HFFc6 (cell line): ENCODE measurements around the gene PACS2. TPM values are rescaled to one million over a fixed set of nuclear protein-coding genes. Genes with fewer than 3 reads are reported as not detected.
A peak's percentile ranks its signal among the peaks of the same experiment; 100 is the strongest.

ENCODE experiments used
- DNase-seq: peaks from one replicate; pipeline ENCODE4 v3.0.0-alpha.2; 2018
- H3K27ac Mint-ChIP-seq: 2 replicates; pipeline ENCODE4 v1.8.0; 2020; ENCODE audit warnings: mild to moderate bottlenecking, mixed read lengths
- H3K27me3 Mint-ChIP-seq: 2 replicates; pipeline ENCODE4 v1.8.0; 2021; ENCODE audit warnings: mild to moderate bottlenecking, moderate library complexity, mixed read lengths; ENCODE audit not compliant: insufficient read depth
- H3K36me3 Mint-ChIP-seq: 2 replicates; pipeline ENCODE4 v1.8.0; 2021; ENCODE audit warnings: low read depth, mixed read lengths
- H3K4me1 Mint-ChIP-seq: 2 replicates; pipeline ENCODE4 v1.8.0; 2020; ENCODE audit warnings: low read depth, mixed read lengths
- H3K4me3 Mint-ChIP-seq: 2 replicates; pipeline ENCODE4 v1.8.0; 2020; ENCODE audit warnings: mild to moderate bottlenecking, moderate library complexity, mixed read lengths
- H3K9me3 Mint-ChIP-seq: 2 replicates; pipeline ENCODE4 v1.8.0; 2020; ENCODE audit warnings: mild to moderate bottlenecking, mixed read lengths
- total RNA-seq, 6 experiments: library from RNA; stranded (reverse); fragmentation: NEBNext Ultra II Directional; extraction: Animal tissue kit (Norgen Biotek cat#: 25700); gene quantifications; 2 replicates in 1 of 6; 3 replicates in 5 of 6; pipeline ENCODE4 v1.2.3, GENCODE V29; 2021
- TF ChIP-seq, protein P1 (sequence below): fragments of 200-600 bp; sonication (generic); IDR thresholded peaks from 2 replicates; pipeline ENCODE4 v1.5.0; 2021; ENCODE audit warnings: antibody characterized with exemption, mild to moderate bottlenecking

Gene PACS2
- total RNA-seq, 6 experiments from 2014 or later: 33.5 to 38.5 (median 35.2) TPM

- TF ChIP-seq, protein P1, sequence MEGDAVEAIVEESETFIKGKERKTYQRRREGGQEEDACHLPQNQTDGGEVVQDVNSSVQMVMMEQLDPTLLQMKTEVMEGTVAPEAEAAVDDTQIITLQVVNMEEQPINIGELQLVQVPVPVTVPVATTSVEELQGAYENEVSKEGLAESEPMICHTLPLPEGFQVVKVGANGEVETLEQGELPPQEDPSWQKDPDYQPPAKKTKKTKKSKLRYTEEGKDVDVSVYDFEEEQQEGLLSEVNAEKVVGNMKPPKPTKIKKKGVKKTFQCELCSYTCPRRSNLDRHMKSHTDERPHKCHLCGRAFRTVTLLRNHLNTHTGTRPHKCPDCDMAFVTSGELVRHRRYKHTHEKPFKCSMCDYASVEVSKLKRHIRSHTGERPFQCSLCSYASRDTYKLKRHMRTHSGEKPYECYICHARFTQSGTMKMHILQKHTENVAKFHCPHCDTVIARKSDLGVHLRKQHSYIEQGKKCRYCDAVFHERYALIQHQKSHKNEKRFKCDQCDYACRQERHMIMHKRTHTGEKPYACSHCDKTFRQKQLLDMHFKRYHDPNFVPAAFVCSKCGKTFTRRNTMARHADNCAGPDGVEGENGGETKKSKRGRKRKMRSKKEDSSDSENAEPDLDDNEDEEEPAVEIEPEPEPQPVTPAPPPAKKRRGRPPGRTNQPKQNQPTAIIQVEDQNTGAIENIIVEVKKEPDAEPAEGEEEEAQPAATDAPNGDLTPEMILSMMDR: no peak
- DNase-seq: no peak
- H3K9me3 Mint-ChIP-seq: no peaks in the 10 kb centered on the region
- peaks cover 21% of the 10 kb centered on the region for H3K4me1 Mint-ChIP-seq
- no peaks in the 10 kb centered on the region; the same call in 1 of the 2 replicates for H3K27me3 Mint-ChIP-seq
- H3K36me3 Mint-ChIP-seq: no peaks in the 10 kb centered on the region
- H3K4me3 Mint-ChIP-seq: peak within 1 kb of the TSS; percentile 92
- peak within 1 kb of the TSS; percentile 83 for H3K27ac Mint-ChIP-seq
Measured at GRCh38 chr14:105419195-105420091, 104.9 kb downstream of the PACS2 start, which contains the start of gene MTA1. MTA1 (plus strand) TSS chr14:105419827; CDS start chr14:105420036, 209 bp downstream.

DNA sequence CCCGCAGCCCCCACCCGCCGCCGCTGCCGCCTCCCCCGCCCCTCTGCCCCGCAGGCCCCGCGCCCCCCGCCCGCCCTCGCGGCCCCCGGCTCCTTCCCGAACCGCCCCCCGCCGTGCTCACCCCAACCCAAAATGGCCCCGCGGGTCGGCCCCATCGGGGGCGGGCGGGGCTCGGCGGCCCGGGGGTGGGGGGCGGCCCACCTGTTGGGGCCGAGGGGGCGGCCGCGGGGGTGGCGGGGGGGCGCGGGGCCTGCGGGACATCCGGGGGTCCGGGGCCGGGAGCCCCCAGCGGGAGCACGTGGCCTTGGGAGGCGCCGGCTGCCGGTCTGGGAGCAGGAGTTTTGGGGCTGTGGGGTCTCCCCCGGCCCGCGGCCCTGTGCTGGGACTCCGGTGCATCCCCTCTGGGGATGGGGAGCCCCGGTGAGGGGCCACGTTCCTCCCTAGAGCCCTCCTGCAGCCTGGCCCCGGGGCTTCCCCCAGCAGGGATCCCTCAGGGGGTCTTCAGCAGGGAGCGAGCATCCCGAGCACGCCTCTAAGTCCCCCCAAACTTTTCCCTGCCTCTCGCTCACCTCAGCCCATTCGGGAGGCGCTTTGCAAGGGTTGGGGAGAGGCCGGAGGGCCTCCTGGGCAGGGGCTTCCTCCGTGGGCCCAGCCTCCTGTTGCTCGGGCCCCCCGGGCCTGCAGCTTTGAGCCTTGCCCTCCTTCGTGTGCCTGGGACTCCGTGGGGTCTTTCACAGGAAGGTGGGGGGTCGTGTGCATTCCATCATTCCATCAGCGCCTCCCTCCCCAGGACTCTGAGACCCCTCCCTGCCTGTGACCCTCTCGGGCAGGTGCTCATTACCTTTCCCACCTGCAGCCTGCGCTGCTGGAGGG is 105.8 kb downstream of the PACS2 start:
- DNase-seq: no peak
- no peaks in the 10 kb centered on the region for H3K9me3 Mint-ChIP-seq
- TF ChIP-seq, protein P1: no peak

DNA sequence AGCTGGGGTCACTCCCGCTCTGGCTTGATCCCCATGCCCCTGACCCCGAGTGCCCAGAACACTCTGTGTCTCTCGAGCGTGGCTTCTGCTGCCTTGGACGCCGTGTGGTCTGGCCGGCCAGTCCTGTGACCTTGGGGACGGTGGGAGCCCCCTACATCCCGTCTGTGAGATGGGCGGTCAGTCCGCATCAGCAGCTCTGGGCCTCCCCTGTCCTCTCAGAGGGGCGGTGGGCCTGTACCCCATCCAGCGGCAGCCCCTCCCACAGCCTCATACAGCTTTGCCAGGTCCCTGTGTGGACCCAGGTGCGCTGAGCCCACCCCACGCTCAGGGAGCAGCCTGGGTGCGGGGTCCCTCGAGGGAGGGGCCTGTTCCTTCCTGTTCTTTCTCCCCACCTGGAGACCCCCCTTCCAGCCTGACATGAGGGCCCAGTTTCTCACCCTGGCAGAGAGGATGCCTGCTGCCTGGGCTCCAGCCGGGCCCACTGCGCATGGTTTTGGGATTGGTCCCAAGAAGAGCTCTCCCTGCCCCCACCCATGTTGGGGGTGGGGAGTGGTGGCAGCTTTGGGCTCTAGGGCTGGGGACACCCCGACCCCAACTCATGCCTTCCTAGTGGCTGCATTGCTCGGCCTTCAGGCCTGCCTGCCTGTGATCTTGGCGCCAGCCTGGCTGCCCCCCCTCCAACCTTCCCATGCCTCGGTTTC is 106.6 kb downstream of the PACS2 start:
- DNase-seq: no peak
- Mint-ChIP-seq H3K9me3 (no peaks in the 10 kb centered on the region), H3K4me1 (peaks cover 21% of the 10 kb centered on the region), H3K27me3 (no peaks in the 10 kb centered on the region; the same call in 1 of the 2 replicates), H3K36me3 (no peaks in the 10 kb centered on the region), H3K4me3 (peak overlapping the region; percentile 92), H3K27ac (peak overlapping the region; percentile 83)
- TF ChIP-seq, protein P1: no peak

More for the DNA sequence above, 105.8 kb downstream of the PACS2 start:
- Mint-ChIP-seq H3K27me3 (no peaks in the 10 kb centered on the region; the same call in 1 of the 2 replicates), H3K36me3 (no peaks in the 10 kb centered on the region), H3K27ac (peak overlapping the region; percentile 83), H3K4me3 (peak overlapping the region; percentile 92), H3K4me1 (peaks cover 21% of the 10 kb centered on the region)

DNA sequence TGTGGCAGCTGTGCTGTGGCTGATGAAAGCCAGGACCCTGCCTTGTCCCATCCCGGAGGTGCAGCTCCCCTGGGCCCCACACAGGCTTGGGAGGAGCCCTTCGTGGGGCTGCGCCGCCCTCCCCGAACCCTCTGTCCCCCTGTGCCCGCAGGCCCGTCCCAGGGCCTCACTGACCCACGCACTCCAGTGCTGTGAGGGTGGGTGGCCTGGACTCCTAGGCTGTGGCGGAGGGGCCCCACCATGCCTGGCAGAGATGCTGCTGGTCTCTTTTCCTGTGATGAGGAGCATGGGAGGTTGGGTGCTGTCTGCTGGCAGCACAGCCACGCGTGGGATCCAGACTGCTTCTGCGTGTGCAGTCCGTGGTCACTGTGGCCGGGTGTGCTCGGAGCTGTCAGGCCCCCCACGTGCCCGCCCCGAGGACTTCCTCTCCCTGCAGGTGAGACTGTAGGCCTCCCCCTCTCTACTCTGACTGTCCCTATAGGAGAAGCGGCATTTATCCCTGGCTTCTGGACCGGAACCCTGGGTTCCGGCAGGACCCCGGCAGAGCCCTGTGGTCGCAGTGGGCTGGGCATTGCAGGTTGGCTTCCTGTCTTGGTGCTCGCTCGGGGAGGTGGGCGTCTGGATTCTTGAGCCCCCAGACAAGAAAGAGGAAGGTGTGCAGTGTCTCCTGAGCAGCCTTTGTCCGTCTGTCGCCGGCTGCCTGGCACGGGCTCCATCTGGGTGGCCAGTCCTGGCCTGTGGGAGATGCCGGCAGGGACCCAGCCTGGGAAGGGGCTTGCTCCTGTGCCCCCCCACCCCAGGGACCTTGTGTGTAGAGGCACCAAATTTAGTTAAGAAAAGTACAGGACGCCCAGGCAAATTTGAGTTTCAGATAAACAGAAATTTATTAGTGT is 107.4 kb downstream of the PACS2 start:
- peak overlapping the region; percentile 92 for H3K4me3 Mint-ChIP-seq
- peaks cover 3% of the 10 kb centered on the region for H3K36me3 Mint-ChIP-seq
- TF ChIP-seq, protein P1: no peak
- H3K4me1 Mint-ChIP-seq: peaks cover 21% of the 10 kb centered on the region
- 0 out of 2 replicates have a peak, but pooled peaks cover 4% of the 10 kb centered on the region for H3K9me3 Mint-ChIP-seq
- DNase-seq: no peak
- no peak overlapping the region; the same call in 1 of the 2 replicates for H3K27ac Mint-ChIP-seq
- no peaks in the 10 kb centered on the region; the same call in 1 of the 2 replicates for H3K27me3 Mint-ChIP-seq
